Stimulated activated CD8-positive, alpha-beta memory T cell treated with anti-CD3 and anti-CD28 coated beads, Interleukin-4, amount 100 ng/mL, for 48 hours (primary cell): Measurements from ENCODE around the gene CHD6.

Experiments
- DNase-seq: peaks from one replicate; pipeline ENCODE4 v3.0.0-alpha.2; 2020

Gene CHD6

GRCh38 chr20:41457173-41457857 lies 160.9 kb downstream of the CHD6 start:
- DNase-seq: no peak

GRCh38 chr20:41456351-41456750 lies 161.8 kb downstream of the CHD6 start:
- no peak for DNase-seq

GRCh38 chr20:41454250-41454649 lies 163.9 kb downstream of the CHD6 start:
- DNase-seq: no peak

GRCh38 chr20:41453010-41453950 lies 164.9 kb downstream of the CHD6 start:
- DNase-seq: no peak

GRCh38 chr20:41452226-41452625 lies 166.0 kb downstream of the CHD6 start:
- no peak for DNase-seq

GRCh38 chr20:41447006-41447405 lies 171.2 kb downstream of the CHD6 start:
- DNase-seq: no peak

GRCh38 chr20:41446456-41446855 lies 171.7 kb downstream of the CHD6 start:
- DNase-seq: no peak

GRCh38 chr20:41444821-41445220 lies 173.4 kb downstream of the CHD6 start:
- DNase-seq: no peak

GRCh38 chr20:41443691-41444090 lies 174.5 kb downstream of the CHD6 start:
- DNase-seq: no peak

GRCh38 chr20:41440882-41441281 lies 177.3 kb downstream of the CHD6 start:
- no peak for DNase-seq

GRCh38 chr20:41437836-41438235 lies 180.3 kb downstream of the CHD6 start:
- DNase-seq: no peak

- no peak for DNase-seq
Measured at GRCh38 chr20:41436679-41437078, 181.5 kb downstream of the CHD6 start.

GRCh38 chr20:41433203-41433602 lies 185.0 kb downstream of the CHD6 start:
- no peak for DNase-seq

- no peak for DNase-seq
Measured at GRCh38 chr20:41432746-41433145, 185.4 kb downstream of the CHD6 start.

- DNase-seq: no peak
Measured at GRCh38 chr20:41428285-41428684, 189.9 kb downstream of the CHD6 start.

- DNase-seq: no peak
Measured at GRCh38 chr20:41427833-41428232, 190.3 kb downstream of the CHD6 start.

GRCh38 chr20:41426976-41427375 lies 191.2 kb downstream of the CHD6 start:
- no peak for DNase-seq

- no peak for DNase-seq
Measured at GRCh38 chr20:41426086-41426830, 191.9 kb downstream of the CHD6 start.

GRCh38 chr20:41425180-41425884 lies 192.8 kb downstream of the CHD6 start:
- DNase-seq: no peak

GRCh38 chr20:41424546-41424945 lies 193.6 kb downstream of the CHD6 start:
- DNase-seq: no peak

GRCh38 chr20:41424011-41424410 lies 194.2 kb downstream of the CHD6 start:
- no peak for DNase-seq

- DNase-seq: no peak
Measured at GRCh38 chr20:41422953-41423352, 195.2 kb downstream of the CHD6 start.
